GM10248 (cell line): ENCODE measurements around the gene GTF2H4.
"Not testable (repeated sequence)": the region's sequence is repeated elsewhere in the genome, so short reads cannot be mapped to it uniquely, and the experiment has no call there.

Experiments used
- CTCF ChIA-PET: fragments of 300-600 bp; sonication (Branson Sonifier 250); formaldehyde crosslinking; extraction: SDS; loops from one replicate; lab custom pipeline; 2021; ENCODE audit warnings: antibody characterized with exemption; lab: Yijun Ruan, JAX
- POLR2A ChIA-PET: fragments of 350-650 bp; sonication (Branson Sonifier 250); formaldehyde crosslinking; extraction: SDS; loops from one replicate; lab custom pipeline; 2020; ENCODE audit warnings: antibody characterized with exemption; lab: Yijun Ruan, JAX
- DNase-seq: peaks from one replicate; pipeline ENCODE4 v3.0.0; 2012; ENCODE audit errors: extremely low spot score
- TF ChIP-seq, protein P1 (sequence below): IDR thresholded peaks from 2 replicates; pipeline ENCODE4 v1.5.1; 2012; ENCODE audit warnings: mild to moderate bottlenecking, low read depth; ENCODE audit errors: extremely low read depth, missing control alignments, control extremely low read depth

Gene GTF2H4

DNA sequence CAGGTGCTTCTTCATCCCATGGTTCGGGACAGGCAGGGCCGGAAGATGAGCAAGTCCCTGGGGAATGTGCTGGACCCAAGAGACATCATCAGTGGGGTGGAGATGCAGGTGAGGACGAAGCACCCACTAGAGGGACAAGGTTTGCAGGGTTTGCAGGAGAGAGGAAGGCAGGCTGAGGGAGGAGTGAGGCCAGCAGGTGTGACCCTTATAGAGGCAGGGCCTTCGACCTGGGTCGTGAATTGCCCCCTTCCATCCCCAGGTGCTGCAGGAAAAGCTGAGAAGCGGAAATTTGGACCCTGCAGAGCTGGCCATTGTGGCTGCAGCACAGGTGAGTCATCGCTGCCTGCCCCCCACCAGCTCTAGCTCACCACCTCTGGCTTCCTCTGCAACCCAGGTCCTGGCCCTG lies 14.4 kb downstream of the GTF2H4 start:
- POLR2A ChIA-PET: no interaction called here
- TF ChIP-seq, protein P1, sequence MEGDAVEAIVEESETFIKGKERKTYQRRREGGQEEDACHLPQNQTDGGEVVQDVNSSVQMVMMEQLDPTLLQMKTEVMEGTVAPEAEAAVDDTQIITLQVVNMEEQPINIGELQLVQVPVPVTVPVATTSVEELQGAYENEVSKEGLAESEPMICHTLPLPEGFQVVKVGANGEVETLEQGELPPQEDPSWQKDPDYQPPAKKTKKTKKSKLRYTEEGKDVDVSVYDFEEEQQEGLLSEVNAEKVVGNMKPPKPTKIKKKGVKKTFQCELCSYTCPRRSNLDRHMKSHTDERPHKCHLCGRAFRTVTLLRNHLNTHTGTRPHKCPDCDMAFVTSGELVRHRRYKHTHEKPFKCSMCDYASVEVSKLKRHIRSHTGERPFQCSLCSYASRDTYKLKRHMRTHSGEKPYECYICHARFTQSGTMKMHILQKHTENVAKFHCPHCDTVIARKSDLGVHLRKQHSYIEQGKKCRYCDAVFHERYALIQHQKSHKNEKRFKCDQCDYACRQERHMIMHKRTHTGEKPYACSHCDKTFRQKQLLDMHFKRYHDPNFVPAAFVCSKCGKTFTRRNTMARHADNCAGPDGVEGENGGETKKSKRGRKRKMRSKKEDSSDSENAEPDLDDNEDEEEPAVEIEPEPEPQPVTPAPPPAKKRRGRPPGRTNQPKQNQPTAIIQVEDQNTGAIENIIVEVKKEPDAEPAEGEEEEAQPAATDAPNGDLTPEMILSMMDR: no peak
- DNase-seq: no peak
- CTCF ChIA-PET: interaction anchor here (1.5 kb wide), 1 partner anchor 148 kb away, joined by 3 read pairs; no protein-coding TSS in a partner anchor

DNA sequence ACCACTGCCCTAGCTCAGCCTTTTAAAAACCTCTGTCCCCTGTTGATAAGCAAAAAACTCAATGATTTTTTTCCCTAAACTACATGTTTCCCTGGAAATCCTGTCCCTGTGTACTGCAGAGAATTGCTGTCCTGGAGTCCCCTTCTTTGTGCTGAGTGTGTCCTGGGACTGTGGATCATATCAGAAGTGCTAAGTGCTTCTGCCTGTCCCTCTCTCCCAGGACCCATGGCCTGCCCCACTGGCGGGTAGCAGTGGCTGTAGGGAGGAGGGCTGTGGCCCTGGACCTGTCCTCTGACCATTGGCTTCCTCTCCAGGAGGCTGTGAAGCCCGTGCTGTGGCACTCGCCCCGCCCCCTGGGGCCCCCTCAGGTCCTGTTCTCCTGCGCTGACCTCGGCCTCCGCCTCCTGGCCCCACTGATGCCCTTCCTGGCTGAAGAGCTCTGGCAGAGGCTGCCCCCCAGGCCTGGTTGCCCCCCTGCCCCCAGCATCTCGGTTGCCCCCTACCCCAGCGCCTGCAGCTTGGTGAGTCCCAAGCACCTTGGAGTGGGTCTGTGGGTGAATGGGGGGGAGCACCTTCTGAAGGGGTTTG lies 16.1 kb downstream of the GTF2H4 start:
- CTCF ChIA-PET: interaction anchor here (0.7 to 4.0 kb wide), 3 partner anchors 9 to 156 kb away, joined by 3 to 29 read pairs (median 9); partner anchors contain the start of gene VARS2
- POLR2A ChIA-PET, DNase-seq: not testable (repeated sequence)

- POLR2A ChIA-PET: no interaction called here
Measured at GRCh38 chr6:30926644-30927043, 18.6 kb downstream of the GTF2H4 start.

GRCh38 chr6:30927080-30927479 lies 19.1 kb downstream of the GTF2H4 start:
- DNase-seq, POLR2A ChIA-PET: not testable (repeated sequence)
- CTCF ChIA-PET: interaction anchor here (1.9 to 4.0 kb wide), 3 partner anchors 12 to 153 kb away, joined by 5 to 29 read pairs (median 9); partner anchors contain the start of gene VARS2

More at GRCh38 chr6:30926644-30927043, 18.6 kb downstream of the GTF2H4 start:
- TF ChIP-seq, protein P1: no peak
- CTCF ChIA-PET: interaction anchor here (1.9 to 4.0 kb wide), 3 partner anchors 11 to 153 kb away, joined by 5 to 29 read pairs (median 9); partner anchors contain the start of gene VARS2
- no peak for DNase-seq

- no peak for DNase-seq
- CTCF ChIA-PET: interaction anchor here (1.2 to 1.8 kb wide), 4 partner anchors 10 to 151 kb away, joined by 3 to 8 read pairs (median 4); partner anchors contain the start of gene VARS2
- TF ChIP-seq, protein P1: no peak
- POLR2A ChIA-PET: interaction anchor here (0.6 kb wide), 1 partner anchor 40 kb away, joined by 3 read pairs; no protein-coding TSS in a partner anchor
Measured at GRCh38 chr6:30928677-30929076, 20.7 kb downstream of the GTF2H4 start.

DNA sequence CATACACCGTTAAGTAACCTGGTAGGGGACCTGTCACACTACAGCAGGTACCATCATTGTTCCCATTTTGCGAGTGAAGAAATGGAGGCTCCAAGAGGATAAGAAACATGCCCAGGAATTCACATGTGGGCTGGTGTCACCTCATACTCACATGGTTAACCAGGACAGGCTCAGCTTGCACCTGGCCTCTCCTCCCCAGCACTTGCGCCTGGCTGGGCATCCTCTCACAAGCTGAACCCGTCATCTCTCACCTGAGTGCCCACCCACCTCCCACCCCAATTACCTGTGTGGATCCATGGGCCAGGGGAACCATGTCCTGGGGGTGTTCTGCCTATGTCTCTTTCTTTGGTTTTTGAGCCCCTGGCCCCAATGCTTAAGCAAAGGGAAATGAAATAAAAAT lies 22.5 kb downstream of the GTF2H4 start:
- ChIA-PET POLR2A (no interaction called here), CTCF (interaction anchor here (1.2 to 1.8 kb wide), 5 partner anchors 8 to 477 kb away, joined by 3 to 8 read pairs (median 4); partner anchors contain the start of gene VARS2)
- no peak for DNase-seq
- TF ChIP-seq, protein P1: no peak

- CTCF ChIA-PET: interaction anchor here (1.4 to 1.5 kb wide), 2 partner anchors 137 to 149 kb away, joined by 4 to 6 read pairs; no protein-coding TSS in a partner anchor
- TF ChIP-seq, protein P1: no peak
- DNase-seq: no peak
- POLR2A ChIA-PET: no interaction called here
Measured at GRCh38 chr6:30931272-30931671, 23.3 kb downstream of the GTF2H4 start.
